ENCODE data around the gene CSMD2.

DNA sequence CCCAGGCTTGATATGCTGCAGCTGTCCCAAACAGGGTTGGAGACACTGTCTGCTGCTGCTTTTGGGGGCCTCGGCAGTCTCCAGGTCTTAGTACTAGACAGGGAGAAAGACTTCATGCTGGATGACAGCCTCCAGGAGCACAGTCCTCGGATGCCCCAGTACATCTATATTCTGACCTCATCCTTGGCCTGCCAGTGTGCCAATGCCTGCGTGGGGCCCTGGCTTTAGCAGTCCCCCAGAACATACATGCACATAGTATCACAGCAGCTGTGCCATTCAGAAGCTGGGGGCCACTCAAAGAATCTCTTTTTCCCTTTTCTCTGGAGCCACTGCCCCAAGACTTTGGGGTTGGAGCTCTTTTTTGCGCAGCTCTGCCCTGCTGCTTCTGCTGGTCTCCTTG is 697.0 kb downstream of the CSMD2 start:
- TF ChIP-seq, protein P1, sequence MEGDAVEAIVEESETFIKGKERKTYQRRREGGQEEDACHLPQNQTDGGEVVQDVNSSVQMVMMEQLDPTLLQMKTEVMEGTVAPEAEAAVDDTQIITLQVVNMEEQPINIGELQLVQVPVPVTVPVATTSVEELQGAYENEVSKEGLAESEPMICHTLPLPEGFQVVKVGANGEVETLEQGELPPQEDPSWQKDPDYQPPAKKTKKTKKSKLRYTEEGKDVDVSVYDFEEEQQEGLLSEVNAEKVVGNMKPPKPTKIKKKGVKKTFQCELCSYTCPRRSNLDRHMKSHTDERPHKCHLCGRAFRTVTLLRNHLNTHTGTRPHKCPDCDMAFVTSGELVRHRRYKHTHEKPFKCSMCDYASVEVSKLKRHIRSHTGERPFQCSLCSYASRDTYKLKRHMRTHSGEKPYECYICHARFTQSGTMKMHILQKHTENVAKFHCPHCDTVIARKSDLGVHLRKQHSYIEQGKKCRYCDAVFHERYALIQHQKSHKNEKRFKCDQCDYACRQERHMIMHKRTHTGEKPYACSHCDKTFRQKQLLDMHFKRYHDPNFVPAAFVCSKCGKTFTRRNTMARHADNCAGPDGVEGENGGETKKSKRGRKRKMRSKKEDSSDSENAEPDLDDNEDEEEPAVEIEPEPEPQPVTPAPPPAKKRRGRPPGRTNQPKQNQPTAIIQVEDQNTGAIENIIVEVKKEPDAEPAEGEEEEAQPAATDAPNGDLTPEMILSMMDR (IDR thresholded peaks at IDR 0.05): no peak
- TF ChIP-seq EZH2 (IDR thresholded peaks at IDR 0.05): no peak

Data from neural progenitor cell (in vitro differentiated cells).